SK-N-SH treated with all-trans-retinoic acid at 6 μM for 48 hours (cell line): ENCODE data around the gene DDX41.
"Not testable (repeated sequence)": the region's sequence is repeated elsewhere in the genome, so short reads cannot be mapped to it uniquely, and the experiment has no call there.

Experiments
- ATAC-seq: fragments of 200-7000 bp; cut with Tn5 transposase; 3 replicates; pipeline ENCODE4 v1.9.1; 2020; ENCODE audit warnings: mild to moderate bottlenecking, moderate library complexity
- ARNTL ChIP-seq: fragments of 450-650 bp; formaldehyde crosslinking; IDR thresholded peaks from 2 replicates; pipeline ENCODE4 v1.5.0; 2020; ENCODE audit warnings: low read depth, mild to moderate bottlenecking, moderate library complexity, borderline replicate concordance
- BACH2 ChIP-seq: fragments of 250-450 bp; sonication (Bioruptor Pico); IDR thresholded peaks from 2 replicates; pipeline ENCODE4 v1.9.0; 2021; ENCODE audit warnings: mild to moderate bottlenecking, borderline replicate concordance
- CSDC2 ChIP-seq: fragments of 250-450 bp; sonication (Bioruptor Pico); IDR thresholded peaks from 2 replicates; pipeline ENCODE4 v1.5.0; 2020; ENCODE audit warnings: mild to moderate bottlenecking, moderate library complexity
- CSRNP3 ChIP-seq: fragments of 250-450 bp; sonication (Bioruptor Pico); IDR thresholded peaks from 2 replicates; pipeline ENCODE4 v1.5.1; 2021; ENCODE audit warnings: mild to moderate bottlenecking, moderate library complexity
- ESRRG ChIP-seq: fragments of 250-450 bp; sonication (Bioruptor Pico); IDR thresholded peaks from 2 replicates; pipeline ENCODE4 v1.6.1; 2021; ENCODE audit warnings: mild to moderate bottlenecking
- GLIS3 ChIP-seq: fragments of 250-450 bp; sonication (Bioruptor Pico); IDR thresholded peaks from 2 replicates; pipeline ENCODE4 v1.5.0; 2020; ENCODE audit warnings: mild to moderate bottlenecking, moderate library complexity
- ISL1 ChIP-seq: fragments of 250-450 bp; sonication (Bioruptor Pico); IDR thresholded peaks from 2 replicates; pipeline ENCODE4 v2.1.2; 2022; ENCODE audit warnings: mild to moderate bottlenecking, moderate library complexity
- OSR1 ChIP-seq: fragments of 250-450 bp; sonication (Bioruptor Pico); IDR thresholded peaks from 2 replicates; pipeline ENCODE4 v1.8.0; 2022; ENCODE audit warnings: moderate library complexity, mild to moderate bottlenecking, inconsistent platforms
- PATZ1 ChIP-seq: fragments of 250-450 bp; sonication (Bioruptor Pico); IDR thresholded peaks from 2 replicates; pipeline ENCODE4 v1.8.0; 2020; ENCODE audit warnings: mild to moderate bottlenecking, moderate library complexity, borderline replicate concordance
- POU6F1 ChIP-seq: fragments of 250-450 bp; sonication (Bioruptor Pico); IDR thresholded peaks from 2 replicates; pipeline ENCODE4 v1.8.0; 2021; ENCODE audit warnings: low read depth, mild to moderate bottlenecking, moderate library complexity, borderline replicate concordance
- PPARA ChIP-seq: fragments of 250-450 bp; sonication (Bioruptor Pico); IDR thresholded peaks from 2 replicates; pipeline ENCODE4 v1.5.0; 2020; ENCODE audit warnings: mild to moderate bottlenecking, borderline replicate concordance
- RARB ChIP-seq: fragments of 250-450 bp; sonication (Bioruptor Pico); IDR thresholded peaks from 2 replicates; pipeline ENCODE4 v1.8.0; 2021; ENCODE audit warnings: mild to moderate bottlenecking, moderate library complexity
- SNAI2 ChIP-seq: fragments of 250-450 bp; sonication (Bioruptor Pico); IDR thresholded peaks from 2 replicates; pipeline ENCODE4 v1.5.0; 2020; ENCODE audit warnings: mild to moderate bottlenecking, moderate library complexity
- TCF4 ChIP-seq: fragments of 250-450 bp; sonication (Bioruptor Pico); IDR thresholded peaks from 2 replicates; pipeline ENCODE4 v1.8.0; 2021; ENCODE audit warnings: mild to moderate bottlenecking, moderate library complexity, borderline replicate concordance
- TOX ChIP-seq: fragments of 250-450 bp; sonication (Bioruptor Pico); IDR thresholded peaks from 2 replicates; pipeline ENCODE4 v1.8.0; 2021; ENCODE audit warnings: mild to moderate bottlenecking, moderate library complexity, borderline replicate concordance
- ZC3H10 ChIP-seq: fragments of 250-450 bp; sonication (Bioruptor Pico); IDR thresholded peaks from 2 replicates; pipeline ENCODE4 v1.5.1; 2021; ENCODE audit warnings: mild to moderate bottlenecking, moderate library complexity
- ZFP3 ChIP-seq: fragments of 250-450 bp; sonication (Bioruptor Pico); IDR thresholded peaks from 2 replicates; pipeline ENCODE4 v1.5.0; 2020; ENCODE audit warnings: mild to moderate bottlenecking, moderate library complexity
- ZNF565 ChIP-seq: fragments of 450-650 bp; formaldehyde crosslinking; conservative IDR thresholded peaks from 2 replicates; pipeline ENCODE4 v1.5.0; 2020; ENCODE audit warnings: low read depth, mild to moderate bottlenecking, moderate library complexity
- ZNF70 ChIP-seq: fragments of 450-650 bp; formaldehyde crosslinking; IDR thresholded peaks from 2 replicates; pipeline ENCODE4 v1.5.0; 2020; ENCODE audit warnings: mild to moderate bottlenecking, moderate library complexity
- ZNF8 ChIP-seq: fragments of 450-650 bp; formaldehyde crosslinking; IDR thresholded peaks from 2 replicates; pipeline ENCODE4 v1.5.0; 2020; ENCODE audit warnings: mild to moderate bottlenecking, moderate library complexity
- TF ChIP-seq, protein P1 (sequence below): fragments of 250-450 bp; sonication (Bioruptor Pico); IDR thresholded peaks from 2 replicates; pipeline ENCODE4 v1.5.1; 2020; ENCODE audit warnings: low read depth, mild to moderate bottlenecking, moderate library complexity

Gene DDX41

DNA sequence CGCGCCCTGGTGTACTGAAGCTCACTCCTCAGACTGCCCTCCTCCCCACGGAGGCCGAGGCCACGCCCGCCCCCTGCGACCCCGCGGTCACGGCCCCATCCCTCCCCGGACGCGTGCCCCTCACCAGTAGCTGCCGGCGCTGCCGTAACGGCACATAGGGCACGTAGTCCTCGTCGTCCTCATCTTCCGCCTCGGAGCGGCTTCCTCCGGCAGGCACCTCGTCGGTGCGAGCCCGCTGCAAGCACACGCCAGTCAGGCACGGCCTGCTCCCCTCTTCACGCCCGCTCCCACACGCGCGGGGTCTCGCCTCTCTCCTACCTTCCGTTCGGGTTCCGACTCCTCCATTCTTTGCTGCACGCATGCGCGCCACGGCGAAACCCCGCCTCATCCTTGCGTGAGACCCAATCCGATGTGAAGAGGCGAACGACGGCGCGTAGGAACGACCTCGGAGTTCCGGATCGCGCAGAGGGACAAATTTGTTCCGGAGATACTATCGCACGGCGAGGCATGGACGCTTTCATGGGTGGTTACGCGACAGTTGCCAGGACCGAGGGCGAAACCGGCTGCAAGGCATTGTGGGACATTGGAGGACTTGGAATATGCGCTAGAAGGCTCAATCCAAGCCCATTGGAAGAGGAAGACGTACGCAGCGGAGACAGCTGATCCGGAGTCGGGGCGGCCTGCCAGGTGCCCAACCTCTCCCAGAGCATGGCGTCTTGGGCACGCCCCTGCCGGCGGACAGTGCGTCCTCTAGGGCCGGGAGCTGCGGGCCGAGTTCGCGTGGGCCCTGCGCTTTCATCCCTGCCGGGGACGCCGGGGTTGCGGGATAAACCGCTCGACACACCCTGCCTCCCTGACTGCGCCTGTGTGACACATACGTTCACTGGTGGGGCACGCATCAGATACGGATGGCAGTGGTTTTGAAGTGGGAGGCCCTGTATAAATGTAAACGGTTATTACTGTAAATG lies at the start of gene DDX41:
DDX41 (minus strand) TSS at position 361 of the 968 bp plus-strand sequence; CDS start at position 345, 16 bp downstream.
- no peak for TF ChIP-seq BACH2 (CRISPR knock-in tag)
- no peak for TF ChIP-seq ZNF565
- TF ChIP-seq PATZ1 (CRISPR knock-in tag), result no peak
- no peak for TF ChIP-seq ISL1
- no peak for TF ChIP-seq RARB
- TF ChIP-seq POU6F1 (CRISPR knock-in tag), result no peak
- TF ChIP-seq PPARA (CRISPR knock-in tag), result no peak
- no peak for TF ChIP-seq GLIS3 (CRISPR knock-in tag)
- TF ChIP-seq ZFP3 (CRISPR knock-in tag), result no peak
- no peak for TF ChIP-seq CSRNP3 (CRISPR knock-in tag)
- TF ChIP-seq CSDC2 (CRISPR knock-in tag), result no peak
- TF ChIP-seq ZNF70, result no peak
- no peak for TF ChIP-seq TOX (CRISPR knock-in tag)
- TF ChIP-seq, all 23 proteins: peak for 0
- ATAC-seq, result peak; percentile 94

GRCh38 chr5:177565046-177565445 lies 48.3 kb upstream of the DDX41 start:
- no peak for TF ChIP-seq ISL1
- TF ChIP-seq TOX (CRISPR knock-in tag), result no peak
- ATAC-seq, result no peak

GRCh38 chr5:177559446-177559941 lies 42.7 kb upstream of the DDX41 start:
- not testable (repeated sequence) for ATAC-seq

DNA sequence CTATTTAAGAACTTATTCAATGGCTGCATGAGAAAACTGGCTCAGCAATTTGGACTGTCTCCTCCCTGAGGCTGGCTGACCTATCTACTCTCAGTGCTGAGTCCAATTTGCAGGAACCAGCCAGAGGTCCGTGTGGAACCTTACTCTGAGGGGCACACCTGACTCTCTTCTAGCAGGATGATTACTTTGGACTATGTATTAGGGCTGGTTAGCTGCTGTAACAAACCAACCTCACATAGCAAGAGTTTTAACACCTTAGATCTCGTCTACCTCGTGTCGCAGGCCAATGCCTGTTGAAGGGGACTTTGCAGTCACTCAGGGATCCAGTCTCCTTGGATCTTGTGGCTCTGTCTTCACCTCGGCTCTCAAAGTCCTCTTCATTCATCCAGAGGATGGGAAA lies 41.0 kb upstream of the DDX41 start:
- no peak for TF ChIP-seq ZC3H10 (CRISPR knock-in tag)
- TF ChIP-seq, protein P1, sequence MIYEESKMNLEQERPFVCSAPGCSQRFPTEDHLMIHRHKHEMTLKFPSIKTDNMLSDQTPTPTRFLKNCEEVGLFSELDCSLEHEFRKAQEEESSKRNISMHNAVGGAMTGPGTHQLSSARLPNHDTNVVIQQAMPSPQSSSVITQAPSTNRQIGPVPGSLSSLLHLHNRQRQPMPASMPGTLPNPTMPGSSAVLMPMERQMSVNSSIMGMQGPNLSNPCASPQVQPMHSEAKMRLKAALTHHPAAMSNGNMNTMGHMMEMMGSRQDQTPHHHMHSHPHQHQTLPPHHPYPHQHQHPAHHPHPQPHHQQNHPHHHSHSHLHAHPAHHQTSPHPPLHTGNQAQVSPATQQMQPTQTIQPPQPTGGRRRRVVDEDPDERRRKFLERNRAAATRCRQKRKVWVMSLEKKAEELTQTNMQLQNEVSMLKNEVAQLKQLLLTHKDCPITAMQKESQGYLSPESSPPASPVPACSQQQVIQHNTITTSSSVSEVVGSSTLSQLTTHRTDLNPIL (CRISPR knock-in tag), result no peak
- no peak for TF ChIP-seq ESRRG (CRISPR knock-in tag)
- TF ChIP-seq ZNF8 (CRISPR knock-in tag), result no peak
- TF ChIP-seq ARNTL (CRISPR knock-in tag), result no peak
- no peak for TF ChIP-seq GLIS3 (CRISPR knock-in tag)
- no peak for TF ChIP-seq TCF4 (CRISPR knock-in tag)
- TF ChIP-seq SNAI2 (CRISPR knock-in tag), result no peak
- no peak for TF ChIP-seq TOX (CRISPR knock-in tag)
- TF ChIP-seq PATZ1 (CRISPR knock-in tag), result no peak
- TF ChIP-seq ISL1, result no peak
- TF ChIP-seq OSR1 (CRISPR knock-in tag), result no peak
- TF ChIP-seq, all 23 proteins: peak for 0
- ATAC-seq, result no peak
